ENCODE measurements around the gene SMOC1.

DNA sequence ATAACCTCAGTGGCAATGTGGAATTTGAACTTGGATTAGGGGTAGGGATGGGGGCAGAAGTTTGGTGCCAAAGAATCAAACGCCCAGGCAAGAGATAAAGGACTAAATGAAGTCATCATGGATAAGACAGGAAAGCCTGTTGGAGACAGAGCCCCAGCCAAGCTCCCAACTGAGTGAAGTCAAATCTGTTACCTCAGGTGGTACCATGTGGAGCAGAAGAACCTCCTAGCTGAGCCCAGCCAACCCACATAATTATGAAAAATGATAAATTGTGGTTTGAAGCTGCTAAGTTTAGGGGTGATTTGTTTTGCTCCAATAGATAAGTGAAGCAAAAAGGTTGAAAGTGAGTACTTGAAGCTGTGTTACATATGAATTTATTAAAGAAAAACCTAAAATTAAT is 66.1 kb downstream of the SMOC1 start:
- no peak for TF ChIP-seq CTCF (IDR thresholded peaks at IDR 0.05)
- no peak for TF ChIP-seq POLR2A (IDR thresholded peaks at IDR 0.05)
- no peak for TF ChIP-seq POLR2AphosphoS5 (IDR thresholded peaks at IDR 0.05)
- TF ChIP-seq EP300 (IDR thresholded peaks at IDR 0.05) = no peak

Data from suprapubic skin (tissue), 4 donors.